Iris pigment epithelial cell (primary cell): ENCODE measurements around the gene ADAMTS4.

Experiments used
- DNase-seq: peaks from one replicate; pipeline ENCODE4 v3.0.0-alpha.2; 2011; ENCODE audit warnings: low read depth

The ADAMTS4 gene

GRCh38 chr1:161172776-161173376 lies 26.0 kb downstream of the ADAMTS4 start:
- peak; percentile 94 for DNase-seq

- DNase-seq, result no peak
These were observed 26.5 kb downstream of the ADAMTS4 start for GRCh38 chr1:161172349-161172748.

GRCh38 chr1:161171696-161172095 lies 27.2 kb downstream of the ADAMTS4 start:
- DNase-seq, result no peak

GRCh38 chr1:161171191-161171590 lies 27.7 kb downstream of the ADAMTS4 start:
- DNase-seq, result no peak

GRCh38 chr1:161168906-161169305 lies 29.9 kb downstream of the ADAMTS4 start:
- no peak for DNase-seq

- DNase-seq, result no peak
These were observed 31.9 kb downstream of the ADAMTS4 start for GRCh38 chr1:161166669-161167548.

- DNase-seq, result peak; percentile 100
These were observed 32.8 kb downstream of the ADAMTS4 start, which contains the start of gene PPOX for GRCh38 chr1:161165742-161166668. TSS of gene PPOX (plus strand) at chr1:161166426. CDS start at chr1:161166848, 422 bp downstream.

GRCh38 chr1:161164901-161165610 lies 33.8 kb downstream of the ADAMTS4 start:
- DNase-seq, result no peak

- DNase-seq, result no peak
These were observed 35.1 kb downstream of the ADAMTS4 start for GRCh38 chr1:161163793-161164192.

- DNase-seq, result no peak
These were observed 36.0 kb downstream of the ADAMTS4 start for GRCh38 chr1:161162806-161163205.

- DNase-seq, result no peak
These were observed 36.8 kb downstream of the ADAMTS4 start for GRCh38 chr1:161162052-161162451.

GRCh38 chr1:161161652-161162051 lies 37.2 kb downstream of the ADAMTS4 start:
- DNase-seq, result no peak

- no peak for DNase-seq
These were observed 38.1 kb downstream of the ADAMTS4 start for GRCh38 chr1:161160671-161161145.

GRCh38 chr1:161159913-161160243 lies 39.0 kb downstream of the ADAMTS4 start:
- no peak for DNase-seq

GRCh38 chr1:161159087-161159912 lies 39.6 kb downstream of the ADAMTS4 start, which contains the start of gene USP21:
TSS of gene USP21 (plus strand) at chr1:161159500. CDS start at chr1:161160641, 1,141 bp downstream.
- peak; percentile 87 for DNase-seq

- no peak for DNase-seq
These were observed 40.4 kb downstream of the ADAMTS4 start for GRCh38 chr1:161158316-161159010.

- no peak for DNase-seq
These were observed 41.0 kb downstream of the ADAMTS4 start for GRCh38 chr1:161157867-161158266.

GRCh38 chr1:161153682-161154337 lies 45.0 kb downstream of the ADAMTS4 start, which contains the start of gene UFC1:
TSS of gene UFC1 (plus strand) at chr1:161153978. CDS start at chr1:161153998, 20 bp downstream.
- peak; percentile 96 for DNase-seq

- DNase-seq, result no peak
These were observed 45.7 kb downstream of the ADAMTS4 start for GRCh38 chr1:161153176-161153575.
